ENCODE measurements around the gene SLC5A11.

GRCh38 chr16:24944206-24944605 is 98.4 kb downstream of the SLC5A11 start:
- TF ChIP-seq EP300 (IDR thresholded peaks at IDR 0.05; ENCODE audit: borderline replicate concordance) (no peak), REST (IDR thresholded peaks at IDR 0.05; ENCODE audit: low read depth) (no peak)

Measured in Ishikawa (cell line).